HG02610 (cell line): Measurements from ENCODE around the gene LIMA1.
"Not testable (repeated sequence)": the region's sequence is repeated elsewhere in the genome, so short reads cannot be mapped to it uniquely, and the experiment has no call there.

Source experiments
- ATAC-seq: cut with Tn5 transposase; IDR thresholded peaks from one replicate; pipeline ENCODE4 v1.9.1; 2021; ENCODE audit warnings: mild to moderate bottlenecking, moderate library complexity; ENCODE audit not compliant: unreplicated experiment

LIMA1 gene

DNA sequence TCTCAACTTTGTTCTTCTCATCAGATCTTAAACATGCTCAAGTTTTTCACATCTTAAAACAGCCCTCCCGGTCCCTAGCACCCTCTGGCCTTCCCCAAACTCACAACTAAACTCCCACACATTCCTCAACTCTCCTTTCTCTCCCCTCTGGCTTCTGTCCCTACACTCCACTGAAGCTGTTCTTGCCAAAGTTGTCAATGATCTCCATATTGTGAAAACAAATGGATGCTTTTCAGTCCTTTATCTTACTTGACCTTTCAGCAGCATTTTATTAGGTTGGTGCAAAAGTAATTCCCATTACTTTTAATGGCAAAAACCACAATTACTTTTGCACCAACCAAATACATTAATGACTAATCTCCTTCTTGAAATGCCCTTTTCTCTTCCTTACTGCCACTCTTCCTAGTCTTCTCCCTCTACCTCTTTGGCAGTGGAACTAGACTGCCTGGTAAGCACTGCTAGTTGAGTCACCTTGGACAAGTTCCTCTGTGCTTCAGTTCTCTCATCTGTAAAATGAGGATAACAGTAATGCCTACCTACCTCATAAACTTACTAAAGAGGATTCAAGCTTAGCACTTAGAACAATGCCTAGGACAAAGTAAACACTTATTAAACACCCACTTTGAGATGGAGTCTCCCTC lies 132.2 kb downstream of the LIMA1 start:
- ATAC-seq = no peak

DNA sequence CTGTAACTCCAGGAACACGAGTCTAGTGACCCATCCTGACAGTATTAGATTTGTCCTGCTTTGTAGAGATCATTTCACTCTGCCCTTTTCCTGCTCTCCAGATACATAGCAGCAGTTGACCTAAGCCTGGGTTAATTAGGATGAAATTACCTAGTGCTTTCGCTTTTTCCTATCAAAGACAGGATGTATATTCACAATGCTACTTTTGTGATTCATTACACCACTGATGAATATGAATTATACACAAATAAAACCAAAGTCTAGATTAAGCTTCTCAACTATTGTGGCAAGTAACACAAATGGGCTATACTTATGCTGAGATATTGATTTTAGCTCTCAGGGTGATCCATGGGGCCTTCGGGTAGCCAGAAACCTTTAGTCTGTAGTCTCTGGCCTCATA lies 134.0 kb downstream of the LIMA1 start:
- no peak for ATAC-seq

DNA sequence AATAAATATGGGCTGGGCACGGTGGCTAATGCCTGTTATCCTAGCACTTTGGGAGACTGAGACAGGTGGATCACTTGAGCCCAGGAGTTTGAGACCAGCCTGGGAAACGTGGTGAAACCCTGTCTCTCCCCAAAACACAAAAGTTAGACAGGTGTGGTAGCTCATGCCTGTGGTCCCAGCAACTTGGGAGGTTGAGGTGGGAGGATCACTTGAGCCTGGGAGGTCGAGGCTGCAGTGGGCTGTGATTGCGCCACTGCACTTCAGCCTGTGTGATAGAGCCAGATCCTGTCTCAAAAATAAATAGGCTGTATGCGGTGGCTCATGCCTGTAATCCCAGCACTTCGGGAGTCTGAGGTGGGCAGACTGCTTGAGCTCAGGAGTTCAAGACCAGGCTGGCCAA lies 135.3 kb downstream of the LIMA1 start:
- not testable (repeated sequence) for ATAC-seq

DNA sequence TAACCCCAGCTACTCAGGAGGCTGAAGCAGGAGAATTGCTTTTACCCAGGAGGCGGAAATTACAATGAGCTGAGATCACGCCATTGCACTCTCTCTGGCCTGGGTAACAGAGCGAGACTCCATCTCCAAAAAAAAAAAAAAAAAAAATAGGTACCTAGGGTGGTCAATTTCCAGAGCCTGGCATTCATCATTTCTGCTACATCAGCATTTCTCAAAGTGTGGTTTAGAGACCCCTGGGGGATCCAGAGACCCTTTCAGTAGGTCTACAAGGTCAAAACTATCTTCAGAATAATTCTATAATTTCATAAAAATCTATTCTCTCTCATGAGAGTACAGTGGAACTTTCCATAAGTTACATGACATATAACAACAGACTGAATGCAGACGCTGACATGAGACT lies 136.0 kb downstream of the LIMA1 start:
- no peak for ATAC-seq

DNA sequence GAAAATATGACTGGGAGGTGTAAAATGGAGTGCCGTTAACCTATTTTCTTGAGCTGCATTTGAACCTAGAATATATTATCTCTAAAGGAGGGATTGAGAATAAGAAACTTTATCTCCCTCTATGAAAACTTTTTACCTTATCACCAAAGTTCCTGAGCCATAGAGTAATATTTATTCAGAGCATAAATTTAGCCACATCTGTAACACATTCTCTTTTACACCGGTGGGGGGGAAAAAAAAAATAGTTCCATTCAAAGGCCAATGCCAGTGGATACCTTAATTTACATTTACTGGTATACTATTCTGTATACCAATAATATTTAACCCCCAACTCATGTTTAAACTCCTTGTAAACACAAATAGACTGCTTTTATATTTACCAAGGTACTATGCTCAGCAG lies 137.9 kb downstream of the LIMA1 start:
- ATAC-seq = no peak

DNA sequence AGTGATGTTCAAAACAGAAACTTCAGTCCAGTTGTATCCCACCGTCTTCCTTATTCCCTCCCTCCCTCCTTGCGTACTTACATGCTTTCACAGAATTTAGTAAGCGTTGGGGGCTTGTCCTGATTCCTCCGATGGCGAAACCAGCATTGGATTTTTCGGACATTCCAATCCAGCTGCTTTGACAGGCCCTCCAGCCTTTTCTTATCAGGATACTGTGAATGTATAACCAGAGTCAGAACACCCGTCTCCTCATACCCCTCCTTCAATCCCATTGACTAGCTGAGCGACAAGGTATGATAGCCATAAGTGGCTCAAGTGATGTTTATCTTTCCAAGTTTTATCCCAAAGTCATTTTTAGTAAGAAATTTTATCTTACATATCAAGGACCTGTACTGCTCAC lies 140.3 kb downstream of the LIMA1 start:
- no peak for ATAC-seq

DNA sequence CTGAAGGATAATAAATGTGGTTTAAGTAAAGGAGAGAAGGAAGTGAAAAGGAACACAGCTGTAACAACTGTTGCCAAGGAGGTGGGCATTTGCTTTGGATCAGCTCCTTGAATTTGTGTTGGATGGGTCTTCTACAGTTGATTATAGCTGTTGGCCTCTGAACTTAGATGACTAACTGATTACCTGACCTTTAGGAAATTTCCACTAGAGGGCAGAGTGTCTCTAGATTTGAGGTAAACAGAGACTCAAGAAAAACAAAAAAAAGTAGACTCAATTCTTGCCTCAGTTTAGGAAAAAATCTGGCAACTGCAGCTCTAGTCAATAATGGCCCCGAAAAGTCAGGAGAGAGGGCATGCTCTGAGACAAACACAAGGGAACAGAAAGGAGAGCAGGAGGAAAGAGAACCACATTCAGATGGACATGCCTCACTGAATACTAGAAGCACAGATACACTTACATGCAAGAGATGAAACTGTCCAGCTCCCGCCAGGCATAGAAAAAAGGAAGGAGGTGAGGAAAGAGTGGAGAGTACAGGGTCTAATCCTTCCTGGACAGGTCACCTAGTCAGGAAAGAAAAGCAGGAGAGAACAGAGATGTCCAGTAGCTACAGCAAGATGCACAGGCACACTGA lies 150.7 kb downstream of the LIMA1 start:
- no peak for ATAC-seq

DNA sequence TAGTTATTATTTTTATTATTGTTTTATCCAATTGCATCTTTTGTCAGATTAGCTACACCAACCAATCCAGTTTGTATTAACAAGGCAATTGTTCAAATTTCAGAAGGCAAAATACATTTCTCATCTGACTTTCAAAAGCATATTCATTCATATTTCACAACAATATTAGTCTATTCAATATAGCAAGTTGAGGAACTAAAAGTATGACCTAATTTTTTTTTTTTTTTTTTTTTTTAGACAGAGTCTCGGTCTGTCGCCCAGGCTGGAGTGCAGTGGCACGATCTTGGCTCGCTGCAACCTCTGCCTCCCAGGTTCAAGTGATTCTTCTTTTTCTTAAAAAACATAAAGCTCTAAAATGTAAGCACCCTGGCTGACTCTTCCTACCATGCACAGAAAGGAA lies 154.0 kb downstream of the LIMA1 start:
- ATAC-seq = no peak

DNA sequence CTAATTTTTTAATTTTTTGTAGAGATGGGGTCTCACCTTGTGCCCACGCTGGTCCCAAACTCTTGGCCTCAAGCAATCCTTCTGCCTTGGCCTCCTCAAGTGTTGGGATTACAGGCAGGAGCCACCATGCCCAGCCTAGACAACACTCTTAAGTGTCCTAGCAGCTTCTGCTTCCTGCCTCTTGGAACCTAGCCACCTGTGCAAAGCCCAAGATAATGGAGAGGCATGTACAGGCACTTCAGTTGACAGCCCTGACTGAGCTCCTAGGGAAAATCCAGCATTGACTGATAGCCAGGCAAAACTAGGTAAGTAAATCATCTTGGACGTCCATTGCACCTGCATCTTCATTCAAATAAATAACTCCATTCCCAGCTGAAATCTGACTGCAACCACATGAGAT lies 155.8 kb downstream of the LIMA1 start:
- ATAC-seq = no peak
